ENCODE data around the gene CIAO2B.
A peak's percentile ranks its signal among the peaks of the same experiment; 100 is the strongest.
"Not testable (repeated sequence)": the region's sequence is repeated elsewhere in the genome, so short reads cannot be mapped to it uniquely, and the experiment has no call there.

CIAO2B gene

DNA sequence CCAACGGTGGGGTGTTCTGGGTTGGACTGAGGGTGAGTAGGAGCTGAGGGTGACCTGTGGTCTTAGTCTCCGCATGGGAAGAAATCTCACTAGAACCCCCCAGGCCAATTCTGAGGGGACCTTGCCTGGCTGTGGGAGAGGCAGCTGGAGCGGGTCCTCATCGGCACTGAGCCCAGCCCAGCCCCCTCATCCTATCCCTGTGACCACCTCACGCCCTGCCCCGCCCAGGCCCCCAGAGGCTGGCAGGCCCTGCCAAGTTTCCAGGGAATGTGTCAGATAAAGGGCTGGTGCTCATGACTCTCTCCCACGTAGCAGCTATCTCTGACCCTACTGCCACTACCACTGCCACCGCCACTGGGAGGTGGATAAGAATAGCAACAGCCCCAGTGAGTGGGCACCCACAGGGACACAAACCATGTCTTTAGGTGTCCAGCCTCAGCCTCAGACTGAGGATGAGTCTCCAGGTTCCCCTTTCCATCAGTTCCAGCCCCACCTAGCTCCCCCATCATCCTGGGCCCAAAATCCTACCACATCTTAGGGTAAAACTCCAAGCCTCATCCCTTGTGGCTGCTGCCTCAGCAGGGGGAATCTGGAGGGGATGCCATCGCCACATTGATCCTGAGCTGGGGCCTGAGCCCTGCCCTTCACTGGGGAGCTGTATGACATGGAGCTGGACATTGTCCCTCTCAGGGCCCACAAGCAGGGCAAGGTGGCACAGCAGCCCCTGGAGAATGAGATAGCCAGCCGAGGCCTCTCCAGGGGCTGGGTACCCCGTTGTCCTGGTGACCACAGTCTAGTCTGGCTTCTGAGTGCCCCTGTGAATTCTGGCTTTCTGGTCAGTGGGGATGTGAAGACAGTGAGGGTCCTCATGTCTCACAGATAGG, 30.4 kb downstream of the CIAO2B start:
- DNase-seq (ENCODE audit: low spot score): no peak

DNA sequence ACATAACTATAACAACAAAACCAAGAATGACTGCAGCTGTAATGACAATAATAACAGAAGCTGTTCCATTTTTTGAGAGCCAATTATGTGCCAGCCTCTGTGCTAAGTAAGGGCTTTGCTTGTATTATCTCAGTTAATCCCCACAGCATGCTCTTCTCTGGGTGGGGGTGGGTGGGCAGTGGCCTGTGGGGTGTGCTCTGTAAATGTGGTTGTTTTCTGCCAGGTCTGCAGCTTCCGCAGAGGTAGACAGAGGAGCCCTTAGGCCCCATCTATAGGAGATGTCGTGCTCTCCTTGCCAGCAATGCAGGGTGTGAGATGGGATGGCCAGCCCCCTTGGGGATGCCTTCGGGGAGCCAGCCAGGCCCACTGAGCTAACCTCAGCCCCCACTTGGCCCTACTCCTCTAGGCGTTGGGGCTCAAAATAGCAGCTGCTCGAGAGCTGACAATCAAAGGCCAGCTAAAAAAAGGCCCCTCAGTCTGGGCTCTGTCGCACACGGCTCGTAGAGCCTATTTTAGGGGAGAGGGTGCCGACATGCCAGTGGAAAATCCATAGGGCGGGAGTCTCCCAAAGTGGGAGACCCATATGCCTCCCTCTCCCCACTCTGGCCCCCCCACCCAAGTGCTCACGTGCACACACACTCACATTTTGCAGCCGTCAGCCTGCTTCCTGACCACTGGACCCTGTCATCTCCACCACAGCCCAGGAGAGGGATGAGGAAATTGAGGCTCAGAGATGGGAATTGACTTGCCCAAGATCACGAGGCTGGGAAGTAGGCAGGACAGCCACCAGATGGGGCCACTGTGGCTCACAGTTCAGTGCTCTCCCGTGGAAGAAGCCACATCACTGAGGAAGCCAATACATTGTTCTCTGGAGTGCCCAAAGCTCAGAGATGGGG, 31.3 kb downstream of the CIAO2B start:
- no peak for DNase-seq (ENCODE audit: low spot score)

DNA sequence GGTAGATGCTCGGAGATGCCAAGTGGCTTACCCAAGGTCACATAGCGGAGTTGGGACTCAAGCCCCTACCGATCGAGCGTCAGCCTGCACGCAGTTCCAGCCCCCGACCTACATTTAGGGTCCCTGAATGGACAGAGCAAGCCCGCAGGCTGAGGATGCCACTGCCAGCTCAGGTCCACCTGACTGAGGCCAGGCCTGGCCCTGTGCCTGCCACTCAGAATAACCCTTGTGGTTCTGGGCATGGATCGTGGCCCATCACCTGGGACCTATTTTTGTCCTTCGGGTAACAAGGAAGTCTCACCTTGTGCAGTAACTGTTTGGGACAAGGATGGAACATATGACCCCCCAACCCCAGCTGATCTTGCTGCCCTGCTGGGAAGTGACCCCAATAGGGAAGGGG, 32.6 kb downstream of the CIAO2B start:
- no peak for DNase-seq (ENCODE audit: low spot score)

DNA sequence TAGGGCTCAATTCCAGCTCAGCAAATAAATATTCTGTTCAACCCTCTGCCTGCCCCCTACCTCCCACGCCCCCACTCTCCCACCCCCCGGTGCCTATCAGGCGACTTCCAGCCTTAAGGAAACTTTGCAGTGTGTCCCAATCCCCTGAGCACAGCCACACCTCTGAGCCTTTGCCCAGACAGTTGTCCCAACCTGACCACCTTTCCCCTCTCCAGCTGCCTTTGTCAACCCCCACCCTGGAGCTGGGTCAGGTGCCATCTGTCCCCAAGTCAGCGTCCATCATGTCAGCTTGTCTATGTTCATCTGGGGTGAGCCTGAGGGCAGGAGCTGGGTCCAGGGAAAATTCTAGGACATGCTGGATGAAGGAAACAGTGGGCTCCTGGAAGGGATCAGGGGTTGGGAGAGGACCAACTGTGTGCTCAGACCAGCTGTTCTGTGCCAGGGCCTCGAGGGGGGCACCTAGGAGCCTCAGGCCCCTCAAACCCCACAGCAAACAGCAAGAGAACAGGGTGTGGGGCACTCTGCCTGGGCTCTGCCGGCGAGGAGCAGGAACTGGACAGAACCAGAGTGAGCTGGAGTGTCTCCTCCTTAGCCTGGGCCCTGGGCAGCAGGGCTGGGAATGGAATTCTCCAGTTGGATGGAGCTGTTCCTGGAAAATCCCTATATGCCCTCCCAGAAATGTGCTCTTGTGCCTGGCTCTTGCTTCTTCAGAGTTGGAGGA, 33.3 kb downstream of the CIAO2B start:
- no peak for DNase-seq (ENCODE audit: low spot score)

DNA sequence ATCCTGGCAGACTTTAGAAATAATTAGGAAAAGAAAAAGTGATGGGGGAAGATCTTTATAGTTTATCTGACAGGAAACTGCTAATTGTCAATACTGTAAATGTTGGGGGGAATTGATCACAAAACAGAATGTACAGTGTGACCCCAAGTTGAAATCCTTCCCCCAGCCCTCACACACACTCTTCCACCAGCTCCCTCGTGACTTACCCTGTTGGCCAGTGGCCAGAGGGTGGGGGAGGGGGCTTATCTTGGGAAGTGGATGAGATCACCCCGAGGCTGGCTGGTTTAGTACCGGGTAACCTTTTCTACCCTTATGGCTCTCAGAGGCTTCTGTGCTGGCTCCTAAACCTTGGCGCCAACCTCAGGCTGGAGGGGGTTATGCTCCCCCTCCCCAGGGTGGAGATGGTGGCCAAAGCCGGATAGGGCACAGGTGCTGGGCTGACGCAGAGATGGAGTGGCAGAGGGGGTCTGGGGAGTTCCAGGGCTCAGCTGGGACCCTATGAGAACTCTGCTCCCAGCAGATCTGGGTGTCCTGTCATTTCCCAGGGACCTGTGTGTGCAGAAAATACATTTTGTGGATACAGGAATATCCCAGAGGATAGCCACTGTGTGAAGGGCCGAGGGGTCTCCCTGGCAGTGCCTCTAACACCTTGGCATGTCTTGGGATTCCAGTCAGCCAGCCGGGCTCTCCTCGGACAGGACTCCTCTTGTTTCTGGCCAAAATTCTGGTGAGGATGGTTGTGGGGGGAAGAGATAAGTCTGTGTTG, 34.1 kb downstream of the CIAO2B start:
- peak; percentile 52 for DNase-seq (ENCODE audit: low spot score)

DNA sequence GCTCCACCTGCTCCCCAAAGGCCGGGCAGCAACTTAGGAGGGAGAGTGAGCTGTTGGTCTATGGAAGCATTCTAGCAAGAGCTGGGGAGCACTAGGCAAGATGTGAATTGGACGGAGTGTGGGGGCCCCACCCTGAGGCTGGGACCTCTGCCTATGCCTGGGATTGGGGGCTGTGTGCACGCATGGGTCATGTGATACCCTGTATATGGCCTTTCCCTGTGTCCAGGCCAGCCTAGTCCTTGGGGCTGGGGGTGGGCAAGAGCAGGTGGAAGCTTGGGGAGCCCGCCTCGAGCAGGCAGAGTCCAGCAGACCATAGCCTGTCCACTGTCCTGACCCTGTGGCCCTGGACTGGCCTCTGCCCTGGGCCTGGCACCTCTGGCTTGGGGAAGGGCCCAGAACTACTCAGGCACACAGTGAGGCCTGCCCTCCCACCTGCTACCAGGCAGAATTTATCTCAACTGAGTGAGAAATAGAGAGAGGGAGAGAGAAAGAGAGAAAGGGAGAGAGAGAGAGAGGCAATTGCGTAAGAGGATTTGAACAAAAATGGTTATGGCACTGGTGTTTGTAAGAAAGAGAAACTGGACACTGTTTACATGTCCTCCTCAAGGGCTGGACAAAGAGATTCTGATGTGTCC, 34.8 kb downstream of the CIAO2B start:
- no peak for DNase-seq (ENCODE audit: low spot score)

DNA sequence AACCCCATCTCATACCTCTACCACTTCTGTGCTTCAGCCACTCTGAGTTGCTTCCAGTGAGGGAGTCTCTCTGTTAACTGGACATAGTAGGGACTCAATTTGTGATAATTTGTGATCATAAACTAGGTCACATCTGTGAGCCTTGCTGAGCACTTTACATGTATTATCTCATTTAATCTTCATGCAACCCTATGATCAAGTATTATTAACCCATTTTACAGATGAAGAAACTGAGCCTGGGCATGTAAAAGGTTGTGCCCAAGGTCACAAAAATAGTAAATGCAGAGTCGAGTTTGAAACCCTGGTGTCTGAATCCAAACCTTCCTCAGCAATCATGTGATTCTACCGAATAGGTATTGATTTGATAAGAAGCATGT, 35.3 kb downstream of the CIAO2B start:
- DNase-seq (ENCODE audit: low spot score): no peak

DNA sequence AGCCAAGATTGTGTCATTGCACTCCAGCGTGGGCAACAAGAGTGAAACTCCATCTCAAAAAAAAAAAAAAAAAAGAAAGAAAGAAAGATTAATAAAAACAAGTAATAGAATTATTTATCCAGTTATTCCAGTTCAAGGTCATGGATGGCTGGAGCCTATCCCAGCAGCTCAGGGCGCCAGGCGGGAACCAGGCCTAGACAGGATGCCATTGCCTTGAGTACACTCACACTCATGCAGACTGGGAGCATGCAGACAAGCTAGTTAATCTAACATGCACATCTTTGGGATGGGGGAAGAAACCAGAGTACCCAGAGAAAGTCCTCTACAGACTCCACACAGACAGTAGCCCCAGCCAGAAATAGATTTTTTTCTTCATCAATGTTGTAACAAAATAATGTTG, 36.0 kb downstream of the CIAO2B start:
- DNase-seq (ENCODE audit: low spot score): peak; percentile 38

DNA sequence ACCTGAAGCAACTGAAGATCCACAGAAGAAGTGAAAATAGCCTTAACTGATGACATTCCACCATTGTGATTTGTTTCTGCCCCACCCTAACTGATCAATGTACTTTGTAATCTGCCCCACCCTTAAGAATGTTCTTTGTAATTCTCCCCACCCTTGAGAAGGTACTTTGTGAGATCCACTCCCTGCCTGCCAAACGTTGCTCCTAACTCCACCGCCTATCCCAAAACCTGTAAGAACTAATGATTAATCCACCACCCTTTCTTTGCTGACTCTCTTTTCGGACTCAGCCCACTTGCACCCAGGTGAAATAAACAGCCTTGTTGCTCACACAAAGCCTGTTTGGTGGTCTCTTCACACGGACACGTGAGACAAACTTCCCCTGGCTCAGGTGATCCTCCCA, 37.5 kb downstream of the CIAO2B start:
- DNase-seq (ENCODE audit: low spot score): not testable (repeated sequence)

DNA sequence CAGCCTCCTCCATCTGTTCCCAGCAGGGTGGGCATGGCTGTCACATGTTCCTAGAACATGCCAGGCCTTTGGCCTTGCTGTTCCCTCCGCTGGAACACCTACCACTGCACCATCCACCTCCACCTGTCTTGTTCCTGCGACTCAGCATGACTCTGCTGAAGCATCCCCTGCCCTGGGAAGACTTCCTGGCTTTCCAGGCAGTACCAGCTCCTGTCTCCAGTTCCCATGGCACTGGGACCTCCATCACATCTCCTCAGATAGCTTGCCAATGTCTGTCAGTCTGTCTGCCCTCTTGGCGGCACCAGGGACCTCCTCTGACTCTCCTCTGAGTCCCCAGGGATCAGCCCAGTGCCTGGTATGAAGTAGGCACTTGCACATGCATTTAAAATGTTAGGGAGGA, 38.2 kb downstream of the CIAO2B start:
- no peak for DNase-seq (ENCODE audit: low spot score)

DNA sequence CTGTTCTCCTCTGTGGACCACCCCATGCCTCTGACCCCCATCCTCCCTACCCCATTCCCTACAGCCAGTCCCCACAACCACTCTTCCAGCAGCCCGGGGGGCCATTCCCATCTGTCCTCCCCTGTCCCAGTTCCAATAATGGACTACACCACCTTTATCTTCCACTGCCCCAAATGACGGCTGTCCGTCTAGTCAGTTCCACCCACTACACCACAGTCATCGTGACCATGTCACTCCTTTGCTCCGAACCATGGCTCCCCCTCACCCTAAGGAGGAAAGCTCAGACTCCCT, 38.6 kb downstream of the CIAO2B start:
- DNase-seq (ENCODE audit: low spot score): no peak

DNA sequence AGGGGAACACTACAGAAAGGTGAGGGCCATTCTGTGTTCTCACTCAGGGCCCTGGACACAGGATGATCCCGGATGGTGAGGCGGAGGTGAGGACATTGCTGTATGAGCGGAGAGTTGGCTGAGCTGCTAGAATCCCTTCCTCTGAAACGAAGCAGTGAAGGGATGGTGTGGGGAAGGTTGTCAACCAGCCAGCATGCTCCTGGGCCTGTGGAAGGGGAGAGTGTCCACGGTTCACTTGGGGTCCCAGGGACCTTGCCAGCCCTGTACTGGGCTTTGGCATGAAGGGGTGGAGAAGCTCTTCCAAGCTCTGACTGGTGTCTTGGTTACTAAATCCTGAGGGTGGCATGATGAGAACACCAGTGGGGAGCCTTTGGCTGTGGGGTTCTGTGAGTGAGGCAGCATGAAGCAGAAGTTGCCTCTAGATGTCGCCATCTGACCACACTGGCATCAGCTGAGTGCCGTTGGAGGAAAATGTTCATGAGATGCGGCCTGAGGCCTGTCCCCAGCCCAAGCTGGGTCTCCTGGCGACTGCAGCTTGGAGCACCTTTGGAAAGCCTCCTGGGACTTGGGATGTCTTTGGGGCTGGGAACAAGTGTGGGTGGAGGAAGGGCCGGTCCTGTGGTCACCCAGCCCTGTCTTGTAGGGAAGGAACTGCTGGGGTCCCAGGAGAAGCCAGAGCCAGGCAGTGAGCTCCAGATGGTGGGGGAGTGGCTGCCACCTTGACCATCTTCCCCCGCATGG, 39.1 kb downstream of the CIAO2B start:
- DNase-seq (ENCODE audit: low spot score): peak; percentile 83

DNA sequence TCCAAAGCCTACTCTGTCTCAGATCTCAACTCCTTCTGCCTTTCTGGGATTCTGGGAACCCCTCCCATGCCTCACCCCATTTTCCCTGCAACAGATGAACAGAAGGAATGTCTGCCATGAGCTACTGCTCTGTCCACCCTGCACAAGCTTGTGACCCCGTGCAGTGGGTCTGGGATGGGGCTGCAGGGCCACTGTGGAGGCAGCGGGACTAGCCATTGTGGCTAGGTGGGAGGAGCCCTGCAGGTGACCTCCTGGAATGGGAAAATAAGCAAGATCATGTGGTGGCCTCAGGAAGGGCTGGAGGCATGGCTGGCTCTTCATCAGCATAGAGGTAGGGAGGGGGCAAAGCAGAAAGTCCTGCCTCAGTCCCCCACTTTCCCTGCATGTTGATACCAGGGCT, 40.1 kb downstream of the CIAO2B start:
- no peak for DNase-seq (ENCODE audit: low spot score)

DNA sequence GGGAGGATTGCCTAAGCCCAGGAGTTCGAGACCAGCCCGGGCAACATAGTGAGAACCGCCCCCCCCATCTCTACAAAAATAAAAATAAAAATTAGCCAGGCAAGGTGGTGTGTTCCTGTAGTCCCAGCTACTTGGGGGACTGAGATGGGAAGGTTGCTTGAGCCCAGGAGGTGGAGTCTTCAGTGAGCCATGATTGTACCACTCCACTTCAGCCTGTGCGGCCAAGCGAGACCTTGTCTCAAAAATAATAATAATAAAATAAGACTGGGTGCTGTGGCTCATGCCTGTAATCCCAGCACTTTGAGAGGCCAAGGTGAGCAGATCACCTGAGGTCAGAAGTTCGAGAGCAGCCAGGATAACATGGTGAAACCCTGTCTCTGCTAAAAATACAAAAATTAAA, 42.4 kb downstream of the CIAO2B start:
- DNase-seq (ENCODE audit: low spot score): no peak

DNA sequence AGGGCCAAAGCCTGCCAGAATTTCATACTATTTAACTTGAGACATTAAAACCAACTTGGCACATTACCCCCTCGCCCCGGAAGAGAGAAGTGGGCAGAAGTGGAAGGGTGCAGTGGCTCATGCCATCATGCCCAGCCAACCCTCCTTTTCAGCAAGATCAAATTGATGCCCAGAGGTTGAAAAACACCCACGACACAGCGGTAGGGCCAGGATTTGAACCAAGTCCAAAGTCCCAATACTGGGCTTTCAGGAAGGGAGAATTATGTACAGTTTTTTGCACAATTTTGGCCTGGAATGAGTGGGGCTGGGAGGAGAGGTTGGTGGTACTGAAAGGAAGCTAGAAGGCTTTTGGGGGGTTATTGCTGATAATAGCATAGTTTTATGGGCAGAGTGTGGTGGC, 42.8 kb downstream of the CIAO2B start:
- DNase-seq (ENCODE audit: low spot score): no peak

DNA sequence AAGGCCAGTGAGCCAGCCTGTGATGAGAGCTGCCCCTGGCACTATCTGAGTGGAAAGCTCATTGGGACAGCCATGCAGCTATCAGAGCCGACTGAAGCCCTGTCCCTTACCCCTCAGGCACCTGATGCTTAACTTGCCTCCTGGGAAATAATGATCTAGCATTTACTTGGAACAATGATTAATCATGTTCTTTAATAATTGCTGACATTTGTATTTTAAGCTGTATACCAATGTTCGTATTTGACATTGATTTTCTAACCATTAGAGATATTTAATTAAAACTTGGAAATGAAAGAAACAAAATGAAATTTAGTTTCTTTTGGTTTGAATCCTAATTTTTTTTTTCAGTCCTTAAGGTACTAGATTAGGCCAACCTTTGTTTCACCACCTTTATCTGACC, 43.4 kb downstream of the CIAO2B start:
- no peak for DNase-seq (ENCODE audit: low spot score)

DNA sequence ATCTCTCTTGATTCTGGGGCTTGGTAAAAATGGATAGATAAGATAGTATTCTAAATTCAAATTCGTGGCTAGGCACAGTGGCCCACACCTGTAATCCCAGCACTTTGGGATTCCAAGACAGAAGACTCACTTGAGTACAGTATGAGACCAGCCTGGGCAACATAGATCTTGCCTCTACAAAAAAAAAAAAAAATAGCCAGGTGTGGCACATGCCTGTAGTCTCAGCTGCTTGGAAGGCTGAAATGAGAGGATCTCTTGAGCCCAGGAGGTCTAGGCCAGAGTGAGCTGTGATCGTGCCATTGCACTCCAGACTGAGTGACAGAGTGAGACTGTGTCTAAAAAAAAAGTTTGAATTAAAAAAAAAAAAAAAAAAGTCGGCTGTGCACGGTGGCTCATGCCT, 44.6 kb downstream of the CIAO2B start:
- no peak for DNase-seq (ENCODE audit: low spot score)

DNA sequence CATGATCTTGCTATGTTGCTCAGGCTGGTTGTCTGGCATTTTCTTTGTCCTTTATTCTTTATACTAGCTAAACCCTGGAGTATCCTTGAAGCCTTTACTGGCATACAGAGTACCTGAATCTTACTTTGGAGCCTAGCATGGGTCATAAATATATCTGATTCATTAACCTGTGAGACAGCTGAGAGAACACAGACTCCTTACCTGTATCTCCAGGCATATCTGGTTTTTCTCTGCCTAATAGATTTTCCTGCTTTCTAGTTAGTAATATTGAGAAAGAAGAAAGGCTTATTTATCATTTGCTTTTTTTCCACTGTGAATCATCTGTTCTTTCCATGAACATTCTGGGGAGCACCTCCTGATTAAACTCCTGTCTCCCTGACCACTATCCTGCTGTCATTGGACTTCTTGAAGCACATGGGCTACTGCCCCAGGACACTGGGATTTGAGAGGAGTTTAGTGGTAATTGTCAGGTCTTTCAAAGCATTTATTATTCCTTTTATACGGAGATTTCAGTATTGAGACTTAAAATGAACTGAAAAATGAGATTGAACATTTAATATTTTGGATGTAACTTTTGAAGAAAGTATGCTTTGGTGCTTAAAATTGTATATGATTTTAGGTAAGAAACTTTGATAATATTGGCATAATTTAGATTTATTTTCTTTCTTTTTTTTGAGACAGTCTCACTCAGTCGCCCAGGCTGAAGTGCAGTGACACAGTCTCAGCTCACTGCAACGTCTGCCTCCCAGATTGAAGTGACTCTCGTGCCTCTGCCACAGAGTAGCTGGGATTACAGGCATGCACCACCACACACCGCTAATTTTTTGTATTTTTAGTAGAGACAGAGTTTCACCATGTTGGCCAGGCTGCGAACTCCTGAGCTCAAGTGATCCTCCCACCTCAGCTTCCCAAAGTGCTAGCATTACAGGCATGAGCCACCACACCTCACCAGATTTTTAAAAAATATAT, 45.3 kb downstream of the CIAO2B start:
- DNase-seq (ENCODE audit: low spot score): no peak

DNA sequence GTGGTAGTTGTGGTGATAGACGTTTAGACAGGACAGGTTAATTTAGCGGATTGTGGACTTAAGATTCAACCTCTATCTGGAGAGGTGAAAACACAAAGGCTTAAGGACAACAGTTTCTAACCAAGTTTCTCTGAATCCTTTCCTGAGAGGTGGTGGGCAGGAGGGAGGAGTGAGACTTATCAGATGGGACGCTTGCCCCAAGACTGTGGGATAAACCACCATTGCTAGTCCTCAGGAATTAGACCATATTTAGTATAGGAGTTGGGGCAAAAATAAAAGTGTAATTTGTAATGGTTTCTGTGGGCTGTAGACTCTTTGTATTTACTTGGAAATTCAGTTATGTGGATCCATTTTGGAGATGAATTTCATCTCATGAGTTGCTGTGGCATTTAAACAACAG, 47.3 kb downstream of the CIAO2B start:
- DNase-seq (ENCODE audit: low spot score): no peak

DNA sequence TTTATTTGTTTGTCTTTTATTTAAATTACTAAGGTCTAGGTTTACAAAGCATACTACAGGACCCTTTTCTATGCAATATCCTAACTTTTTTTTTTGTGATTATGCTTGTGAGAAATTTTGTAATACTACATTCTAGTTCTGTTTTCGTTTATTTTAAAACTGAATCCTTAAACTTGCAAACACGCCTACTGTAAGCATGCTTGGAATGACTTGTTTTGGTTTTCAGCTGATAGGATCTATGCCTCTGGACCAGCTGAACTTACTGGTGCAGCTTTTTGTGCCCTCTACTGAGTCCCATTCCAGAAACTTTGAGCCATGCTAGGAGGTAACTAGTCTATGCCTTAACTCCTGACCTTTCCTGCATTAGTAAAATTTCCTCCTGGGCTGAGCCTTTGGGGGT, 47.9 kb downstream of the CIAO2B start:
- no peak for DNase-seq (ENCODE audit: low spot score)

All from AG08395 (cell line).